Measurements from ENCODE around the gene DIO3. TPM values are rescaled to one million over a fixed set of nuclear protein-coding genes. Genes with fewer than 3 reads are reported as not detected.

Gene DIO3
- total and polyA plus RNA-seq, 2 of the 4 experiments (the other 2 are of a cell fraction): not detected

DNA sequence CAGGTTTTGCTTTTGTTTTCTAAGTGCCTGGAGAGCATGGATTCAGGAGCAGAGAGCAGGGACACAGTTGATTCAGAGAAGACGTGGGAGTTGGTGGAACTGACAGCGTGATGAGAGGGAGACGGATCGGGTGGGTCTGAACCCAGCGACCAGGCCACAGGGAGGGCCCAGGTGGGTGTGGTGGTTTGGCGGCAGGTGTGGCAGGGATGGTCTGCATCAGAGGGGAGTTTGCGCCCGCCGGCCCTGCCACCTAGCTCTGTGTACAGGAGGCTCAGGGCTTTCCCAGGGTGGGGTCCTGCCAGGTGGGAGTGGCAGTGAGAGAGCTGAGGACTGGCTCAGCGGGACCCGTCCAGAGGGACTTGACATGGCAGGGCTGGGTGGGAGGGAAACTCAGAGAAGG, 33.3 kb upstream of the DIO3 start:
- H4K8ac ChIP-seq (ENCODE audit: low read depth in 2 of 2, low read length in 2 of 2): no peak overlapping the region
- no peak overlapping the region for H2AFZ ChIP-seq (replicated peaks; ENCODE audit: low read length, poor library complexity)
- H3K4me2 ChIP-seq (ENCODE audit: low read depth, low read length): no peak overlapping the region
- in situ Hi-C loops (cut with MboI; ENCODE audit: low sequenced_read_pairs): no loop called here
- BruUV-seq (replicated peaks): no TSS peak
- H3K27me3 ChIP-seq (ENCODE audit: control insufficient read depth, insufficient read depth, low read length): peaks cover 4% of the 10 kb centered on the region; the same call in 1 of the 2 replicates
- H3K4me3 ChIP-seq (ENCODE audit: insufficient read depth, low read depth, low read length): no peak overlapping the region
- intact Hi-C loops (cut with micrococcal nuclease): no loop called here
- no peaks in the 10 kb centered on the region for H3K4me1 ChIP-seq (ENCODE audit: control insufficient read depth, insufficient read depth, low read length)
- no peak overlapping the region for H4K5ac ChIP-seq (ENCODE audit: low read depth, low read length)
- no peak overlapping the region for H3K27ac ChIP-seq (ENCODE audit: insufficient read depth, low read length)
- 77% methylated on average over 2 of the region's 11 CpGs; no CpG with 5 or more reads in 1 of the 2 experiments for WGBS, 2 experiments (ENCODE audit: extremely low coverage in 2 of 2, insufficient read length in 1 of 2)
- no peak overlapping the region for H3K56ac ChIP-seq (ENCODE audit: extremely low read depth, insufficient read depth, low read length)
- H4K91ac ChIP-seq (ENCODE audit: insufficient read depth, low read depth, low read length): no peak overlapping the region
- no peak overlapping the region for H3K9ac ChIP-seq (ENCODE audit: low read depth, low read length)
- H2BK120ac ChIP-seq (ENCODE audit: low read depth, low read length): no peak overlapping the region
- H3K9me3 ChIP-seq (ENCODE audit: control insufficient read depth, insufficient read depth, low read length): peaks cover 3% of the 10 kb centered on the region; the same call in 1 of the 2 replicates
- no peak overlapping the region for H2BK15ac ChIP-seq (ENCODE audit: low read depth, low read length)
- H2BK20ac ChIP-seq (ENCODE audit: low read depth, low read length): no peak overlapping the region
- no peak overlapping the region for H3K4ac ChIP-seq (ENCODE audit: low read depth, low read length)
- no peaks in the 10 kb centered on the region for H3K79me1 ChIP-seq (ENCODE audit: low read depth in 1 of 2, low read length in 2 of 2)
- H4K20me1 ChIP-seq (ENCODE audit: insufficient read depth, low read length): no peaks in the 10 kb centered on the region
- H3K36me3 ChIP-seq (ENCODE audit: control insufficient read depth, insufficient read depth, low read length): no peaks in the 10 kb centered on the region
- no peak overlapping the region for H3K14ac ChIP-seq (replicated peaks; ENCODE audit: low read depth, low read length)
- H2BK5ac ChIP-seq (ENCODE audit: low read depth, low read length, poor library complexity, severe bottlenecking): no peak overlapping the region
- TF ChIP-seq RAD21 (IDR thresholded peaks at IDR 0.05; ENCODE audit: low read length) (no peak), RFX5 (IDR thresholded peaks at IDR 0.05; ENCODE audit: low read depth, low read length) (no peak), RCOR1 (IDR thresholded peaks at IDR 0.05; ENCODE audit: insufficient replicate concordance, low read length) (no peak), MXI1 (IDR thresholded peaks at IDR 0.05; ENCODE audit: borderline replicate concordance, low read depth, low read length) (no peak), NFE2L2 (IDR thresholded peaks at IDR 0.05; ENCODE audit: low read depth, low read length) (no peak), FOS (IDR thresholded peaks at IDR 0.05; ENCODE audit: low read depth, low read length) (no peak), CEBPB (IDR thresholded peaks at IDR 0.05; ENCODE audit: low read depth, low read length) (no peak), BHLHE40 (IDR thresholded peaks at IDR 0.05; ENCODE audit: low read depth, low read length) (no peak), MAZ (IDR thresholded peaks at IDR 0.05; ENCODE audit: borderline replicate concordance, low read depth, low read length) (no peak), SMC3 (IDR thresholded peaks at IDR 0.05; ENCODE audit: low read depth, low read length) (no peak), POLR2A (IDR thresholded peaks at IDR 0.05; ENCODE audit: low read depth, low read length) (no peak), MAFK (IDR thresholded peaks at IDR 0.05; ENCODE audit: low read depth, low read length) (no peak), CHD1 (IDR thresholded peaks at IDR 0.05; ENCODE audit: low read depth, low read length) (no peak)
- TF ChIP-seq, protein P1, sequence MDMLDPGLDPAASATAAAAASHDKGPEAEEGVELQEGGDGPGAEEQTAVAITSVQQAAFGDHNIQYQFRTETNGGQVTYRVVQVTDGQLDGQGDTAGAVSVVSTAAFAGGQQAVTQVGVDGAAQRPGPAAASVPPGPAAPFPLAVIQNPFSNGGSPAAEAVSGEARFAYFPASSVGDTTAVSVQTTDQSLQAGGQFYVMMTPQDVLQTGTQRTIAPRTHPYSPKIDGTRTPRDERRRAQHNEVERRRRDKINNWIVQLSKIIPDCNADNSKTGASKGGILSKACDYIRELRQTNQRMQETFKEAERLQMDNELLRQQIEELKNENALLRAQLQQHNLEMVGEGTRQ (IDR thresholded peaks at IDR 0.05; ENCODE audit: low read depth, low read length): no peak
- TF ChIP-seq, protein P2, sequence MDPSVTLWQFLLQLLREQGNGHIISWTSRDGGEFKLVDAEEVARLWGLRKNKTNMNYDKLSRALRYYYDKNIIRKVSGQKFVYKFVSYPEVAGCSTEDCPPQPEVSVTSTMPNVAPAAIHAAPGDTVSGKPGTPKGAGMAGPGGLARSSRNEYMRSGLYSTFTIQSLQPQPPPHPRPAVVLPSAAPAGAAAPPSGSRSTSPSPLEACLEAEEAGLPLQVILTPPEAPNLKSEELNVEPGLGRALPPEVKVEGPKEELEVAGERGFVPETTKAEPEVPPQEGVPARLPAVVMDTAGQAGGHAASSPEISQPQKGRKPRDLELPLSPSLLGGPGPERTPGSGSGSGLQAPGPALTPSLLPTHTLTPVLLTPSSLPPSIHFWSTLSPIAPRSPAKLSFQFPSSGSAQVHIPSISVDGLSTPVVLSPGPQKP (IDR thresholded peaks at IDR 0.05; ENCODE audit: borderline replicate concordance, low read depth, low read length): no peak
- TF ChIP-seq, protein P3, sequence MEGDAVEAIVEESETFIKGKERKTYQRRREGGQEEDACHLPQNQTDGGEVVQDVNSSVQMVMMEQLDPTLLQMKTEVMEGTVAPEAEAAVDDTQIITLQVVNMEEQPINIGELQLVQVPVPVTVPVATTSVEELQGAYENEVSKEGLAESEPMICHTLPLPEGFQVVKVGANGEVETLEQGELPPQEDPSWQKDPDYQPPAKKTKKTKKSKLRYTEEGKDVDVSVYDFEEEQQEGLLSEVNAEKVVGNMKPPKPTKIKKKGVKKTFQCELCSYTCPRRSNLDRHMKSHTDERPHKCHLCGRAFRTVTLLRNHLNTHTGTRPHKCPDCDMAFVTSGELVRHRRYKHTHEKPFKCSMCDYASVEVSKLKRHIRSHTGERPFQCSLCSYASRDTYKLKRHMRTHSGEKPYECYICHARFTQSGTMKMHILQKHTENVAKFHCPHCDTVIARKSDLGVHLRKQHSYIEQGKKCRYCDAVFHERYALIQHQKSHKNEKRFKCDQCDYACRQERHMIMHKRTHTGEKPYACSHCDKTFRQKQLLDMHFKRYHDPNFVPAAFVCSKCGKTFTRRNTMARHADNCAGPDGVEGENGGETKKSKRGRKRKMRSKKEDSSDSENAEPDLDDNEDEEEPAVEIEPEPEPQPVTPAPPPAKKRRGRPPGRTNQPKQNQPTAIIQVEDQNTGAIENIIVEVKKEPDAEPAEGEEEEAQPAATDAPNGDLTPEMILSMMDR (conservative IDR thresholded peaks at IDR 0.05; ENCODE audit: low read depth, low read length): no peak
- no peak overlapping the region for H2AK9ac ChIP-seq (replicated peaks; ENCODE audit: low read depth, low read length, poor library complexity)
- no peaks in the 10 kb centered on the region for H3K9me1 ChIP-seq (ENCODE audit: insufficient read depth, low read length)
- H2AK5ac ChIP-seq (ENCODE audit: low read depth, low read length): no peak overlapping the region
- CTCF ChIA-PET: no interaction called here
- no peak overlapping the region for H3K18ac ChIP-seq (ENCODE audit: low read depth, low read length)
- no peak for ATAC-seq (ENCODE audit: low read depth)
- no peak for DNase-seq
- POLR2A ChIA-PET (ENCODE audit: unreplicated experiment): no interaction called here
- dilution Hi-C loops (cut with HindIII; ENCODE audit: low sequenced_read_pairs, unreplicated experiment): no loop called here
- no peak overlapping the region for H3K23ac ChIP-seq (ENCODE audit: low read depth, low read length)

Measured in IMR-90 (cell line).